Vagina (tissue), 2 donors: Measurements from ENCODE around the gene PMFBP1.

Experiments
- CTCF ChIP-seq, 3 experiments: fragments of 450-650 bp in 2 of 3; fragments of 200-600 bp in 1 of 3; sonication (generic) in 1 of 3; IDR thresholded peaks; one replicate each; pipeline ENCODE4 v1.5.1; 2017 to 2019; ENCODE audit warnings: antibody characterized with exemption in 3 of 3, mild to moderate bottlenecking in 2 of 3, moderate library complexity in 2 of 3
- POLR2A ChIP-seq, 2 donors: fragments of 450-650 bp; IDR thresholded peaks; one replicate each; pipeline ENCODE4 v1.6.1; 2017; ENCODE audit warnings: antibody characterized with exemption in 2 of 2, mild to moderate bottlenecking in 2 of 2, moderate library complexity in 2 of 2
- POLR2AphosphoS5 ChIP-seq, 2 donors: sonication (generic); formaldehyde crosslinking; IDR thresholded peaks; one replicate each; pipeline ENCODE4 v1.9.0; 2017; ENCODE audit warnings: antibody characterized with exemption in 2 of 2, mild to moderate bottlenecking in 2 of 2, low read depth in 1 of 2; ENCODE audit not compliant: insufficient read depth in 1 of 2

- TF ChIP-seq CTCF (IDR thresholded peaks at IDR 0.05) (no peak), POLR2A (IDR thresholded peaks at IDR 0.05) (no peak), POLR2AphosphoS5 (IDR thresholded peaks at IDR 0.05; ENCODE audit: insufficient read depth in 1 of 2, low read depth in 1 of 2) (no peak)
Observed at GRCh38 chr16:72220875-72221629, 49.1 kb upstream of the PMFBP1 start.
